ENCODE results near the gene DYRK2. TPM values are rescaled to one million over a fixed set of nuclear protein-coding genes. Genes with fewer than 3 reads are reported as not detected.
A peak's percentile ranks its signal among the peaks of the same experiment; 100 is the strongest.

Gene DYRK2
- total and polyA plus RNA-seq, 5 experiments from 2014 or later: 47.7 to 206 (median 94.7) TPM

DNA sequence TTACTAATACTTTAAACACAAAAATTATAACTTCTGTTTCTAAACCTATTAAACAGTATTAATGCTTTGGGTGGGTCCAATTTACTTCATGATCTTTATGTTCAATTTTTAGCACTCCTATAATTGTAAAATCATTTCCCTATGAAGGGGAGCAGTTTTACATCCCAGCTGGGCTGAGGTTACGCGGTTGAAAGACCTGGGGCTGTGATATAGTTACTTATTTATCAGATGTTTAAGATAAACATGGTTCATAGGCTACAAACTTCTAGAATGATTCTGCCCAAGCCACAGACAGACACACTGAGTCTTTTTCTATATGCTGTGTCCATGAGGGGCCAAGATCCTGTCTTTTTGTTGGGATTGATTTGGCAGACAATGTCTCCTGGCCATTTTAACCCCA lies 44.4 kb downstream of the DYRK2 start:
- peaks cover 20 to 43% (median 32%) of the 10 kb centered on the region in 4 donors for H3K4me1 Mint-ChIP-seq
- H3K36me3 Mint-ChIP-seq: peaks cover 0 to 7% (median 3%) of the 10 kb centered on the region in 3 donors
- no peak overlapping the region for H3K4me3 Mint-ChIP-seq
- H3K27me3 Mint-ChIP-seq: no peaks in the 10 kb centered on the region
- DNase-seq (no peak), ATAC-seq (no peak)
- no peak overlapping the region for H3K27ac Mint-ChIP-seq
- POLR2A ChIA-PET: no interaction called here
- H3K9me3 Mint-ChIP-seq: no peaks in the 10 kb centered on the region

- Mint-ChIP-seq H3K27ac (peak overlapping the region in 1 of 10 donors; percentile 14), H3K9me3 (no peaks in the 10 kb centered on the region), H3K27me3 (no peaks in the 10 kb centered on the region), H3K36me3 (peaks cover 0 to 7% (median 3%) of the 10 kb centered on the region in 3 donors), H3K4me1 (peaks cover 27 to 53% (median 41%) of the 10 kb centered on the region in 4 donors), H3K4me3 (no peak overlapping the region)
- POLR2A ChIA-PET: no interaction called here
- ATAC-seq (no peak), DNase-seq (no peak)
Measured at GRCh38 chr12:67693894-67694293, 45.3 kb downstream of the DYRK2 start.

DNA sequence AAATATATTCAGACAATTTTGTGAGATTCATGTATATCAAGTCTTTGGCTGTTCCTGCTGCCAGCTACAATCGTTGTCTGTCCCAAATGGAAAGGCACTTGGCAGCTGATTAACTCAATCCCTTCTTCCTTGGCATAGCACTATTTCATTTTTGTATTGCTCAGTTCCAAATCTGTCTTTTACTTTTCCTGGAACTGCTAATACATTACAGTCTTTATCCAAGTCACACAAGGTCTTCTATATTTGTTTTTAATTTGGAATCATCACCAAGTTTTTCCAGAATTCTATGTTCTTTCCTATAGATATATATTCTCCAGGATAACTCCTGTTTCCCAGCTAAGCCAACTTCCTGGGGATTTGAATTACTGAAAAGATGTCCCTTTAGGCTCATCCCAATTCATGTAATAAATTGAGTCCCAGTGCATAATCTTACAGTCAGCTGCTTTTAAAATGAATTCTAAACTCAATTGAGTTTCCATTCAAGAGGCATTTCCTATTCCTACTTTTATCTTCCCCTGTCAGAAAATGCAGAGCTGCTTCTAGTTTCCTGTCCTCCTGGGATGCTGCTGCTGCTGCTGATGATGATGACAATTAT lies 45.9 kb downstream of the DYRK2 start:
- no peak overlapping the region for H3K4me3 Mint-ChIP-seq
- peaks cover 29 to 58% (median 46%) of the 10 kb centered on the region in 4 donors for H3K4me1 Mint-ChIP-seq
- POLR2A ChIA-PET: no interaction called here

DNA sequence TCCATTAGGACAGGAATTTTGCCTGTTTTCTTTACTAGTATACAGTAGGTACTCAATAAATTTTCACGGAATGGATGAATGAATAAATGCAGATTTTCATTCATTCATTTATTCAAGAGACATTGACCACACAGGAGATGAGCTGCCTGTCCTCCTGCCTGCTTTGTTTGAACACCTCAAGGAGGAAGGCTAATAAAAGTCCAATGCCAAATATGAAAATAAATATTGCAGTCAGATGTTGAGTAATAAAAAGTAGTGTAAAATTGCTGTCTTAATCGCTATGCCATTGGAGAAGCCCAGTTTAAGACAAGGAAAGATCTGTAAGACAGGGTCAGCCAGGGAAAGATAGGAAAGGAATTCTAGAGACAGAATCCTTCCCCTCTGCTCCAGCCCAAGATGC lies 47.4 kb downstream of the DYRK2 start:
- ATAC-seq (no peak), DNase-seq (no peak)
- no peak overlapping the region for H3K4me3 Mint-ChIP-seq
- peaks cover 32 to 66% (median 56%) of the 10 kb centered on the region in 4 donors for H3K4me1 Mint-ChIP-seq
- no peaks in the 10 kb centered on the region for H3K27me3 Mint-ChIP-seq
- no peaks in the 10 kb centered on the region for H3K9me3 Mint-ChIP-seq
- POLR2A ChIA-PET: no interaction called here
- peak overlapping the region in 2 of 10 donors; percentile 8 to 19 for H3K27ac Mint-ChIP-seq
- H3K36me3 Mint-ChIP-seq: peaks cover 0 to 7% (median 3%) of the 10 kb centered on the region in 3 donors

More for the DNA sequence above, 45.9 kb downstream of the DYRK2 start:
- no peaks in the 10 kb centered on the region for H3K9me3 Mint-ChIP-seq
- ATAC-seq: no peak
- DNase-seq: no peak
- H3K36me3 Mint-ChIP-seq: peaks cover 0 to 7% (median 3%) of the 10 kb centered on the region in 3 donors
- no peaks in the 10 kb centered on the region for H3K27me3 Mint-ChIP-seq
- peak overlapping the region in 1 of 10 donors; percentile 27 for H3K27ac Mint-ChIP-seq

DNA sequence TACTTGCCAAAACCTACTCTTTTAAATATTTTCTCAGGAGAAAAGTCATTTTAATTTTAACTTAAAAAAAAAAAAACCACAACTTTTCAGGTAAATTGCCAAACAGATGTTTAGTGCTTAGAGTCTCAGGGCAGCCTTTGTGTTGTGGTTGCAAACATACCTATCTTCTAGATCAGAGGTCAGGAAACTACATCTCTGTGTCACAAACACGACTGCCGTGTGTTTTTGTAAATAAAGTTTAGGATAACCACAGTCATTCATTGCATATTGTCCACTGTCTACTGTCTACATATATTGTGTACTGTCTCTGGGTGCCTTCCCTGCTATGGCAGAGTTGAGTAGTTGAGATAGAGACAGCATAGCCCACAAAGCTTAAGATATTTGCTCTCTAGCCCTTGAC lies 48.9 kb downstream of the DYRK2 start:
- POLR2A ChIA-PET: interaction anchor here (0.9 kb wide), 1 partner anchor 8 kb away, joined by 3 read pairs; no protein-coding TSS in a partner anchor
- no peaks in the 10 kb centered on the region for H3K27me3 Mint-ChIP-seq
- H3K36me3 Mint-ChIP-seq: peaks cover 0 to 4% (median 0%) of the 10 kb centered on the region in 3 donors
- no peaks in the 10 kb centered on the region for H3K9me3 Mint-ChIP-seq
- peak in 4 of 10 donors; percentile 19 to 60 (median 49) for DNase-seq
- peak overlapping the region; percentile 20 to 94 (median 82) for H3K27ac Mint-ChIP-seq
- ATAC-seq: peak; percentile 29 to 69
- H3K4me1 Mint-ChIP-seq: peaks cover 25 to 58% (median 46%) of the 10 kb centered on the region in 4 donors
- peak overlapping the region in 9 of 10 donors; percentile 34 to 87 (median 79) for H3K4me3 Mint-ChIP-seq

DNA sequence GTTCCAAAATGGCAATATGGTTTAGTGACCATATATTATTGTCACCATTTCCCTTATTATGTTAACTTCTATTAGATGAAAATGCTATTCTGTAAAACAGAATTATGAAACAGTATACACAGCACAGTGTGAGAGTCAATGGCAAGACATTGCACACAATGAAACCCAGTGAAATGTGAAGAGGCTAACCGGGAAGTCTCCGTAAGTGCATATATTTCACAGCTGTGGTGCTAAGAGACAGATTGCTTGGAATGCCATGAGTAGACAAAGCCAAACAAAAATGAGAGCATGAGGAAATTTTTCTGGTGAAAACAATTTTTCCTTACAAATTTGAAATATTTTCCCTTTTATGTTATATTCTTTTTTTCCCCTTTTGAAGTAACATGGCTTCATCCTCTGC lies 49.4 kb downstream of the DYRK2 start:
- Mint-ChIP-seq H3K4me3 (peak overlapping the region; percentile 70 to 87 (median 83)), H3K27me3 (no peaks in the 10 kb centered on the region), H3K36me3 (peaks cover 0 to 4% (median 0%) of the 10 kb centered on the region in 3 donors), H3K4me1 (peaks cover 25 to 58% (median 49%) of the 10 kb centered on the region in 4 donors), H3K9me3 (no peaks in the 10 kb centered on the region), H3K27ac (peak overlapping the region; percentile 34 to 94 (median 88))
- POLR2A ChIA-PET: interaction anchor here (0.7 kb wide), 1 partner anchor 872 kb away, joined by 3 read pairs; no protein-coding TSS in a partner anchor
- no peak for ATAC-seq
- no peak for DNase-seq

GRCh38 chr12:67698672-67699581 lies 50.4 kb downstream of the DYRK2 start:
- Mint-ChIP-seq H3K4me1 (peaks cover 25 to 67% (median 56%) of the 10 kb centered on the region in 4 donors), H3K27me3 (no peaks in the 10 kb centered on the region), H3K27ac (peak overlapping the region; percentile 70 to 94 (median 88)), H3K36me3 (peaks cover 0 to 2% (median 0%) of the 10 kb centered on the region in 3 donors), H3K4me3 (peak overlapping the region; percentile 70 to 87 (median 85)), H3K9me3 (no peaks in the 10 kb centered on the region)
- POLR2A ChIA-PET: interaction anchor here (1.0 kb wide), 1 partner anchor 22 kb away, joined by 3 read pairs; no protein-coding TSS in a partner anchor
- peak; percentile 74 to 87 for ATAC-seq
- DNase-seq: peak in 8 of 10 donors; percentile 20 to 69 (median 49)

GRCh38 chr12:67701121-67701520 lies 52.6 kb downstream of the DYRK2 start:
- POLR2A ChIA-PET: no interaction called here
- ATAC-seq (no peak), DNase-seq (no peak)
- H3K36me3 Mint-ChIP-seq: no peaks in the 10 kb centered on the region
- H3K4me3 Mint-ChIP-seq: no peak overlapping the region
- H3K4me1 Mint-ChIP-seq: peaks cover 23 to 66% (median 54%) of the 10 kb centered on the region in 4 donors
- no peak overlapping the region for H3K27ac Mint-ChIP-seq
- no peaks in the 10 kb centered on the region for H3K27me3 Mint-ChIP-seq
- H3K9me3 Mint-ChIP-seq: no peaks in the 10 kb centered on the region

DNA sequence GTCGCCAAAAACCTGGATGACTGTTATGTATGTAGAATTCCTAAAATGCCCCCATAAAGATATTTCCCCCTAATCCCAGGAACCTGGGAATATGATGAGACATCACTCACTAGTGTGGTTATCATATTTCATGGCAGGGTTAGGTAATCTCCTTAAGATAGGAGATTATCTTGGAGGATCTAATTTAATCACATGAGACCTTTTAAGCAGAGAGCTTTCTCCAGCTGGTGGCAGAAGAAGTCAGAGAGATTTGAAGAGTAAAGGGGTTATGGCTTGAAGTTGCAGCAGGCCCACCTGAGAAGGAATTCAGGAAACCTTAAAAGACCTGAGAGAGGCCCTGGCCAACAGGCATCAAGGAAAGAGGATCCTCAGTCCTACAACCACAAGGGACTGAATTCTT lies 53.6 kb downstream of the DYRK2 start:
- Mint-ChIP-seq H3K36me3 (no peaks in the 10 kb centered on the region), H3K9me3 (peaks cover 0 to 2% (median 0%) of the 10 kb centered on the region in 9 donors), H3K27me3 (no peaks in the 10 kb centered on the region), H3K27ac (peak overlapping the region in 1 of 10 donors; percentile 38), H3K4me1 (peaks cover 22 to 58% (median 47%) of the 10 kb centered on the region in 4 donors), H3K4me3 (no peak overlapping the region)
- DNase-seq: no peak
- no peak for ATAC-seq
- POLR2A ChIA-PET: interaction anchor here (0.6 kb wide), 1 partner anchor 281 kb away, joined by 3 read pairs; no protein-coding TSS in a partner anchor

DNA sequence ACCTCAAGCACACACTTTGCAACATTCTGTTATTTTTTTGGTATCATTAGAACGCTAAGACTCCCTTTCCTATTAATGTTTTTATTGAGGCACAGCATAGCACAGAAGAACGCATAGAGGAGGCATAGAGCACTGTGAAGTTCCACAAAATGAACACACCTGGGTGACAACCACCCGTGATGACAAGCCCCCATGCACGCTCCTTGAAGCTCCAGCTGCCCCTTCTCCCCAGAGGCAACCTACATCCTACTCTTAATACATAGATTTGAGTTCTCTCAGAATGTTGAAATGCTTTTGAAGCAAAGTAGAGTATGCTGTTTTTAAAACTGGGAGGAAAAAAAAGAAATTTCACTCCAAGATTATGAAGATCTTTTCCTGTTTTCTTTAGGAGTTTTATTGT lies 55.5 kb downstream of the DYRK2 start:
- Mint-ChIP-seq H3K4me1 (peaks cover 9 to 39% (median 28%) of the 10 kb centered on the region in 4 donors), H3K27ac (peak overlapping the region in 2 of 10 donors; percentile 29 to 57), H3K9me3 (peaks cover 0 to 2% (median 0%) of the 10 kb centered on the region in 9 donors), H3K36me3 (no peaks in the 10 kb centered on the region), H3K27me3 (no peaks in the 10 kb centered on the region), H3K4me3 (peak overlapping the region in 1 of 10 donors; percentile 3)
- POLR2A ChIA-PET: interaction anchor here (1.1 kb wide), 1 partner anchor 9 kb away, joined by 3 read pairs; no protein-coding TSS in a partner anchor
- ATAC-seq (no peak), DNase-seq (no peak)

DNA sequence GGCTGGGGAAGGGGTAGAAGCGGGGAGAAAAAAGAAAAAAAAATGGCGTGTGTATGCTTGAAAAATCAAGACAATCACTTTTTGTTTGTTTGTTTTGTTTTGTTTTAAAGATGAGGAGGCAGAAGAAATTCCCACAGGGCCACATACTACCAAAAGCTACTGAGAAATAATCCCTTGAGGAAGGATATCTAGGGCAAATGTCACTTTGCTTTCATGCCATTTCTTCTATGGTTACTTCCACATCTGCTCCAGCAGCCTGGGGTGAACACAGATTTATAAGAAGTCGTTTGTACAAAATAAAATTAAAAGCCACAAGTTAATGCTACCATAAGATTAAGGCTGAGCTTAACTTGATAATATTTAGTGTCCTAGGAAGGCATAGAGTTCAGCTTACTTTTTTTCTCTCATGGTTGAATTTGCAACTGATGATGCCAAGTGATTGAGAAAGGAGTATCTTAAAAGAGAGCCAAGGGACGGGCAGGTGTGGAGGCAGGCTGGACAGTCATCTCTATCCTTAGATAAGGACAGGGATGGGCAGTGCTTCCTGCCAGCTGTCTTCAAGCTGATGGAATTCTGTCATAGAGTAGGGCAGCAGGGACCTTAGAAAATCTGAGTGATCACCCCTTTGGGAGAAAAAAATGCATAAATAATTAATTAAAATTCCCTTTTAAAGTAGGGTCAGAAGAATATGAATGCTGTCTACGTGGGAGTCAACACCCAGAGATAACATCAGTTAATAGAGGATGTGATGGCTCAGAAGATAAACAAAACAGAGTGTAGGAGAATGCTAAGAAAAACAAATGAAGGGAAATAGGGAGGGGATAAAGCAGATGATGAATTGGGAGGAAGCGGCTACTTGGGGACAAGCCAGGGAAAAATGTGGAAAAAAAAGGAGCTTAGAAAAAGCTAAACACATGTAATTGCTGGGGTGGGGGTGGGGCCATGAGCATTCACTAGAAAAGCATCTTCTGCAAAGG lies 57.1 kb downstream of the DYRK2 start:
- POLR2A ChIA-PET: interaction anchor here (1.0 kb wide), 1 partner anchor 9 kb away, joined by 3 read pairs; no protein-coding TSS in a partner anchor
- DNase-seq: no peak
- H3K9me3 Mint-ChIP-seq: peaks cover 0 to 2% (median 0%) of the 10 kb centered on the region in 9 donors
- no peaks in the 10 kb centered on the region for H3K27me3 Mint-ChIP-seq
- no peak overlapping the region for H3K4me3 Mint-ChIP-seq
- H3K36me3 Mint-ChIP-seq: peaks cover 0 to 3% (median 0%) of the 10 kb centered on the region in 3 donors
- ATAC-seq: no peak
- no peak overlapping the region for H3K27ac Mint-ChIP-seq
- peaks cover 7 to 25% (median 18%) of the 10 kb centered on the region in 4 donors for H3K4me1 Mint-ChIP-seq

Measured in naive thymus-derived CD8-positive, alpha-beta T cell (primary cell).